Progenitor cell of endocrine pancreas (in vitro differentiated cells): ENCODE data around the gene SERPINB8. TPM values are rescaled to one million over a fixed set of nuclear protein-coding genes. Genes with fewer than 3 reads are reported as not detected.
"Not testable (repeated sequence)": the region's sequence is repeated elsewhere in the genome, so short reads cannot be mapped to it uniquely, and the experiment has no call there.

Experiments used
- DNase-seq: peaks from one replicate; pipeline ENCODE4 v3.0.0; 2021; ENCODE audit warnings: low spot score; ENCODE audit not compliant: unreplicated experiment
- H3K27ac Mint-ChIP-seq: 2 replicates; pipeline ENCODE4 v1.8.0; 2021; ENCODE audit warnings: mild to moderate bottlenecking, moderate library complexity, mixed read lengths
- H3K27me3 Mint-ChIP-seq: 2 replicates; pipeline ENCODE4 v1.8.0; 2021; ENCODE audit warnings: mixed read lengths
- H3K36me3 Mint-ChIP-seq: 2 replicates; pipeline ENCODE4 v1.8.0; 2022; ENCODE audit warnings: mixed read lengths; ENCODE audit not compliant: insufficient read depth
- H3K4me1 Mint-ChIP-seq: 2 replicates; pipeline ENCODE4 v1.8.0; 2021; ENCODE audit warnings: low read depth, mixed read lengths
- H3K4me3 Mint-ChIP-seq: 2 replicates; pipeline ENCODE4 v1.8.0; 2021; ENCODE audit warnings: low read depth, mild to moderate bottlenecking, moderate library complexity, mixed read lengths
- H3K9me3 Mint-ChIP-seq: 2 replicates; pipeline ENCODE4 v1.8.0; 2021; ENCODE audit warnings: low read depth, mixed read lengths
- long read RNA-seq: library from polyadenylated mRNA; unstranded; transcript quantifications from one replicate; pipeline ENCODE4 v2.0.0, GENCODE V29; 2020
- total RNA-seq: library from RNA; stranded (reverse); gene quantifications from 2 replicates; pipeline ENCODE4 v1.2.1, GENCODE V29; 2021
- TF ChIP-seq, protein P1 (sequence below): fragments of 200-600 bp; sonication (generic); IDR thresholded peaks from one replicate; pipeline ENCODE4 v1.5.0; 2021; ENCODE audit warnings: antibody characterized with exemption, mild to moderate bottlenecking; ENCODE audit not compliant: unreplicated experiment

Gene SERPINB8, protein sequence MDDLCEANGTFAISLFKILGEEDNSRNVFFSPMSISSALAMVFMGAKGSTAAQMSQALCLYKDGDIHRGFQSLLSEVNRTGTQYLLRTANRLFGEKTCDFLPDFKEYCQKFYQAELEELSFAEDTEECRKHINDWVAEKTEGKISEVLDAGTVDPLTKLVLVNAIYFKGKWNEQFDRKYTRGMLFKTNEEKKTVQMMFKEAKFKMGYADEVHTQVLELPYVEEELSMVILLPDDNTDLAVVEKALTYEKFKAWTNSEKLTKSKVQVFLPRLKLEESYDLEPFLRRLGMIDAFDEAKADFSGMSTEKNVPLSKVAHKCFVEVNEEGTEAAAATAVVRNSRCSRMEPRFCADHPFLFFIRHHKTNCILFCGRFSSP
- total RNA-seq = 3.1 and 5.4 TPM in 2 replicates
- long read RNA-seq, partial matches to known transcripts = 0 of 5 reads
- long read RNA-seq, other reads (novel, unspliced or antisense) = 1 of 5 reads

DNA sequence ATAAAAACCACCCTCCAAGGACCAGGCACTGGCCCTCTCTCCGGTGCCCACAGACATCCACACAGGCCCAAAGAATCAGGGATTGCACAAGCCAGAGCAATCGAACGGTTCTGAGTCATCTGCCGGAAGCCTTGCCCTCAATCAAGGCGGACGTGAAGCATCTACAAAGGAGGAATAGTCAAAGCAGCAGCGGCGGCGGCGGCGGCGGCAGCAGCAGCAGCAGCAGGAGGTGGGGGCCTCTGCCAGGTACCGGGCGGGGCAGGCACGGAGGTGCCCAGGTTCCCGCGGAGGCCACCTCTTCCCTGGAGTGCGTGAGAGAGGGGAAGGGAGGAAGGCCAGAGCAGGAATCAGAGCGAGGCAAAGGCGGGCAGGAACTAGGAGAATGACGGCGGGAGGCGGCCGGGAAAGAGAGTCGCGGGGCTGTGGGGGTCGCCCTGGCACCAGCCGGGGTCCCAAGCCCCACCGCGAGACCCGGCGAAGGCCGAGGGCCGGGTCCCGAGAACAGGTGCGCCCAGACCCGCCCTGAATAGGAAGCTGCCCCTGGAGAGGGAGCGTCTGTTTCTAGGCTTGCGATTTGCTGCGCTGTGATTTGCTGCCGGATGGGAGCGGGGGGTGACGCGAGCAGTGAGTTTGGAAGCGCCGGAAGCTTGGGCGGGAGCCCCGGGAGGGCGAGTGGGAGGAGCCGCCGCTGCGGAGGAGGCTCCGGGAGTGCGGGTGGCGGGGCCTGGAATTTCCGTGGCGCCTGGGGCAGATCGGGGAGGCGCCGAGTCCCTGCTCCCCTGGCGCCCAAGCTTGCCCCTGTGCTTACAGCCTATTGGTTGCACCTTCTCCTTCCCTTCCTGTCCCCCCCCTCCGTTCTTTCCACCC lies at the start of gene SERPINB8:
Gene SERPINB8, plus strand, starts transcription at position 140 of the 867 bp plus-strand sequence. CDS start 8,228 bp downstream, outside the sequence.
- peak; percentile 86 for DNase-seq
- H3K4me3 Mint-ChIP-seq = peak within 1 kb of the TSS; percentile 86
- no peaks in the 10 kb centered on the region for H3K9me3 Mint-ChIP-seq
- no peaks in the 10 kb centered on the region for H3K36me3 Mint-ChIP-seq
- H3K4me1 Mint-ChIP-seq = peaks cover 19% of the 10 kb centered on the region
- H3K27me3 Mint-ChIP-seq = peaks cover 4% of the 10 kb centered on the region
- peak within 1 kb of the TSS; percentile 100 for H3K27ac Mint-ChIP-seq
- TF ChIP-seq, protein P1, sequence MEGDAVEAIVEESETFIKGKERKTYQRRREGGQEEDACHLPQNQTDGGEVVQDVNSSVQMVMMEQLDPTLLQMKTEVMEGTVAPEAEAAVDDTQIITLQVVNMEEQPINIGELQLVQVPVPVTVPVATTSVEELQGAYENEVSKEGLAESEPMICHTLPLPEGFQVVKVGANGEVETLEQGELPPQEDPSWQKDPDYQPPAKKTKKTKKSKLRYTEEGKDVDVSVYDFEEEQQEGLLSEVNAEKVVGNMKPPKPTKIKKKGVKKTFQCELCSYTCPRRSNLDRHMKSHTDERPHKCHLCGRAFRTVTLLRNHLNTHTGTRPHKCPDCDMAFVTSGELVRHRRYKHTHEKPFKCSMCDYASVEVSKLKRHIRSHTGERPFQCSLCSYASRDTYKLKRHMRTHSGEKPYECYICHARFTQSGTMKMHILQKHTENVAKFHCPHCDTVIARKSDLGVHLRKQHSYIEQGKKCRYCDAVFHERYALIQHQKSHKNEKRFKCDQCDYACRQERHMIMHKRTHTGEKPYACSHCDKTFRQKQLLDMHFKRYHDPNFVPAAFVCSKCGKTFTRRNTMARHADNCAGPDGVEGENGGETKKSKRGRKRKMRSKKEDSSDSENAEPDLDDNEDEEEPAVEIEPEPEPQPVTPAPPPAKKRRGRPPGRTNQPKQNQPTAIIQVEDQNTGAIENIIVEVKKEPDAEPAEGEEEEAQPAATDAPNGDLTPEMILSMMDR = no peak

DNA sequence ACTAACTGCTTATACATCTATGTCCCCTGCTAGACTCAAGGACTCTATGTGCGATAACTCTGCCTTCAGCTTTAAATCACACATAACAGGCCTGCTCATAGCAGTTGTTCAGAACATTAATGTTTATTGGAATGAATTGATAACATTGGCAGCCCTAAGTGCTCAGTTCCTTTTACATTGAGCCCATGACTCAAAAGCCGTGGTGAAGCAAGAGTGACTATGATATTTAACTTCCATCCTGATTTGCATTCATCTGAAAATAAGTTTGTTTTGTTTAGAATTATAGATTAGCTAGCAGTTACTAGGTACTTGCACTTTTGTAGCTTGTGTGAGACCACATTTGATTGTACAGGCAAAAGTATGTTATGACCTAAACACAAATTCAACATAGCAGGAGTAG lies 47.8 kb upstream of the SERPINB8 start:
- H3K4me1 Mint-ChIP-seq = peaks cover 1% of the 10 kb centered on the region
- no peak for DNase-seq
- H3K27ac Mint-ChIP-seq = no peak overlapping the region
- no peaks in the 10 kb centered on the region for H3K36me3 Mint-ChIP-seq
- TF ChIP-seq, protein P1 = no peak
- no peaks in the 10 kb centered on the region for H3K9me3 Mint-ChIP-seq
- H3K4me3 Mint-ChIP-seq = no peak overlapping the region
- H3K27me3 Mint-ChIP-seq = peaks cover 33% of the 10 kb centered on the region

DNA sequence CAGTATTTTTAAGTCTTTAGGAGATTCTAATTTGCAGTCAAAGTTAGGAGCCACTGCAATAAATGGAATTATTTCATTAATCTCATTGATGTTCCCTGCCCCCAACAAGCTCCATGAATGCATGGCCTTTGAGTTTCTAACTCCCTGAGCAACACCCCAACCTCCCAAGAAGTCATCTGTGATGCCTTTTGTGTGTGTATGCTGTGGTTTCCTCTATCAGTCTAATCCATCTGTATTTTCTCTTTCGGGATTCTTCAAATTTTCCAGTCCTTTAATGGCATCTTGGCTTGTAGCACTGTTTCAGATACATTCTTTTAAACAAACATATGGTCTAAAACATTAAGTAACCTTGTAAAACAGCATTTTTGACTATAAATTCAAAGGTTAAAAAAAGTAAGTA lies 45.3 kb upstream of the SERPINB8 start:
- Mint-ChIP-seq H3K4me3 (no peak overlapping the region), H3K9me3 (no peaks in the 10 kb centered on the region), H3K27ac (no peak overlapping the region), H3K4me1 (peaks cover 1% of the 10 kb centered on the region), H3K27me3 (peaks cover 24% of the 10 kb centered on the region), H3K36me3 (no peaks in the 10 kb centered on the region)
- TF ChIP-seq, protein P1 = no peak
- no peak for DNase-seq

DNA sequence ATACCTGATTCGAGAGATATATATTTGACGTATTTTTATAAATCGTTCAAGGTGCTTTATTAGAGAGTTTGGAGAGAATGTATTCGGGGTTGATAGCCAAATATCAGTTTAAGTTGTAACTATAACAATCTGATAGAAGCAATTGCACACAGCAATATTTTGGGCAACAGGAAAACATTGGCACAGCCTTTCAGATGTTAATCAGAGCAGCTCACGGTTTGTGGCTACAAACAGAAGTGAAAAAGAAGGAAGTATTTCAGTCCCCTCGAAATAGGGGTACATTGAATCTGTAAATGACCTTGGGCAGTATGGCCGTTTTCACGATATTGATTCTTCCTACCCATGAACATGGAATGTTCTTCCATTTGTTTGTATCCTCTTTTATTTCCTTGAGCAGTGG lies 41.5 kb upstream of the SERPINB8 start:
- no peaks in the 10 kb centered on the region for H3K36me3 Mint-ChIP-seq
- TF ChIP-seq, protein P1 = no peak

DNA sequence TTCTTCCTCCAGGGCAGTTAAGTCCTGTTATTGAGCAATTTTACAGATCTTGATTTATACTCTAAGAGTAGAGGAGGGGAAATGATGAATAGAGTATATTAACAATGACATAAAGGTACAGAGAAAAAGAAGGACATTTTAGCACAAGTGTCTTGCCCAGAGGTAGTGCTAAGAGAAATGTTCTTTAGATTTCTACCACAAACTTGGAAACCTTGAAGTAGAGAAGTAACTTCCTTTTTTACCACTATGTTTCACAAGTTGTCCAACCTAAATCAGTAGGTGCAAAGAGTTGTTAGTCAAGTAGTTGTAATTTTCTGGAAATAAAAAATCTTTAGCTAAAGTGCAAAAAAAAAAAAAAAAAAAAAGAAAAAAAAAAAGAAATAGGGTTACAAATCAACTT lies 40.5 kb upstream of the SERPINB8 start:
- not testable (repeated sequence) for H3K27ac Mint-ChIP-seq, H3K9me3 Mint-ChIP-seq, H3K36me3 Mint-ChIP-seq, DNase-seq, H3K4me1 Mint-ChIP-seq, H3K4me3 Mint-ChIP-seq, H3K27me3 Mint-ChIP-seq

More for the DNA sequence above, 41.5 kb upstream of the SERPINB8 start:
- H3K27me3 Mint-ChIP-seq = peaks cover 15% of the 10 kb centered on the region
- H3K9me3 Mint-ChIP-seq = no peaks in the 10 kb centered on the region
- no peak overlapping the region for H3K4me3 Mint-ChIP-seq
- no peak overlapping the region for H3K27ac Mint-ChIP-seq
- H3K4me1 Mint-ChIP-seq = no peaks in the 10 kb centered on the region
- no peak for DNase-seq
